Measurements from ENCODE around the gene OLAH. TPM values are rescaled to one million over a fixed set of nuclear protein-coding genes. Genes with fewer than 3 reads are reported as not detected.

Gene OLAH
- total RNA-seq, 1 experiment from 2014 or later, result not detected

DNA sequence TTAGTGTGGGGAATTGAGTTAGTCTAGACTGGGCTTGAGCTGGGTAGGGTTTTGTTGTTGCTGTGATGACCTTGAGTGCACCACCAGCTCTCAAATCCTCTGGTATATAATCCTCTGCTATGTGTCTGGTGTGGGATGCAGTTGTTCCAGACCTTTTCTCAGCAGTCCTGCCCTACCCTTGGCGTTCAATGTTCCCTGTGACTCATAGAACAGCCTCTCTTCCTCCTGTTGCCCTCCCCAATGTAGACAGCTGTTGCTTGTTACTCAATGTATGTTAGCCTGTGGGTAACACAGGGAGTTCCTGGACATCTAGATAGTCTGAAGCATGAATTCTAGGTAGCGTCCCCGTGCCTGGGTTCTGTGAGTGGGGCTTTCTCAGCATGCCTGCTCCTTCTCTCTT is 25.1 kb downstream of the OLAH start:
- ATAC-seq, result no peak
- H3K27ac Mint-ChIP-seq, result no peak overlapping the region
- H3K4me3 Mint-ChIP-seq, result no peak overlapping the region
- H3K27me3 Mint-ChIP-seq (ENCODE audit: low read depth), result peaks cover 16% of the 10 kb centered on the region
- no peaks in the 10 kb centered on the region for H3K4me1 Mint-ChIP-seq
- peaks cover 23% of the 10 kb centered on the region for H3K36me3 Mint-ChIP-seq
- POLR2A ChIA-PET, result no interaction called here
- TF ChIP-seq, protein P1, sequence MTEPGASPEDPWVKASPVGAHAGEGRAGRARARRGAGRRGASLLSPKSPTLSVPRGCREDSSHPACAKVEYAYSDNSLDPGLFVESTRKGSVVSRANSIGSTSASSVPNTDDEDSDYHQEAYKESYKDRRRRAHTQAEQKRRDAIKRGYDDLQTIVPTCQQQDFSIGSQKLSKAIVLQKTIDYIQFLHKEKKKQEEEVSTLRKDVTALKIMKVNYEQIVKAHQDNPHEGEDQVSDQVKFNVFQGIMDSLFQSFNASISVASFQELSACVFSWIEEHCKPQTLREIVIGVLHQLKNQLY (CRISPR knock-in tag; IDR thresholded peaks at IDR 0.05), result no peak
- TF ChIP-seq TEAD4 (CRISPR knock-in tag; IDR thresholded peaks at IDR 0.05) (no peak), NFATC4 (CRISPR knock-in tag; IDR thresholded peaks at IDR 0.05) (no peak), IRF2 (CRISPR knock-in tag; IDR thresholded peaks at IDR 0.05; ENCODE audit: borderline replicate concordance, low read depth) (no peak), FOXK1 (CRISPR knock-in tag; IDR thresholded peaks at IDR 0.05) (no peak), ZBTB21 (CRISPR knock-in tag; IDR thresholded peaks at IDR 0.05; ENCODE audit: borderline replicate concordance) (no peak), NFYB (CRISPR knock-in tag; conservative IDR thresholded peaks at IDR 0.05; ENCODE audit: low read depth) (no peak), ZNF219 (CRISPR knock-in tag; IDR thresholded peaks at IDR 0.05; ENCODE audit: borderline replicate concordance) (no peak), ZNF423 (CRISPR knock-in tag; IDR thresholded peaks at IDR 0.05) (no peak), GTF2I (CRISPR knock-in tag; conservative IDR thresholded peaks at IDR 0.05) (no peak), NFE2L1 (CRISPR knock-in tag; IDR thresholded peaks at IDR 0.05) (no peak), HMGA2 (CRISPR knock-in tag; IDR thresholded peaks at IDR 0.05) (no peak), ZNF263 (CRISPR knock-in tag; IDR thresholded peaks at IDR 0.05; ENCODE audit: low read depth) (no peak), KAT7 (CRISPR knock-in tag; IDR thresholded peaks at IDR 0.05; ENCODE audit: borderline replicate concordance) (no peak)
- TF ChIP-seq, protein P2, sequence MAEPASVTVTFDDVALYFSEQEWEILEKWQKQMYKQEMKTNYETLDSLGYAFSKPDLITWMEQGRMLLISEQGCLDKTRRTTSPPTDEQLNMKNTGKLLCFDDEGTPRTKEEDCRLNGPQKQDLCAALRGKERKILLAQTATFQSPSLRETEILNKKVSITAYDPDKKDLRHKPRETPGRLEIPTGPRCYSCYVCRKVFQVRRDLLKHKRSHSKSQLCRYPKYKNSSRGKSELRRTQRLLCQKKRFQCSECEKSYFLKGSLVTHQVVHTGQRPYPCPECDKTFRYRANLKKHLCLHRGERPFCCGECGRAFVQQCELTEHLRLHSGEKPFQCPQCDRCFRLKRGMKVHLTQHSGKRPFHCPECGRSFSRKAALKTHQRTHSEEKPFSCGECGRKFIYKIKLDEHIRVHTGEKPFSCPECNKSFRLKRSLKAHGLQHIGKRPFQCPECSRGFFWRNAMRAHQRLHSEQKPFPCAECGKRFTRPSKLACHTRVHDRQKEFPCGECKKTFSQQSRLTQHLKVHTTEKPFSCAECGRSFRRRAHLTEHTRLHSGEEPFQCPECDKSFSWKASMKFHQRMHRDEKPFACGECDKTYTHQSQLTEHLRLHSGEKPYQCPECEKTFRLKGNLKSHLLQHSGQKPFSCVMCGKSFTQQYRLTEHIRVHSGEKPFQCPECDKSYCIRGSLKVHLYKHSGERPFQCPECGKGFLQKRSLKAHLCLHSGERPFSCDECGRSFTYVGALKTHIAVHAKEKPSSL (CRISPR knock-in tag; conservative IDR thresholded peaks at IDR 0.05), result no peak
- TF ChIP-seq, protein P3, sequence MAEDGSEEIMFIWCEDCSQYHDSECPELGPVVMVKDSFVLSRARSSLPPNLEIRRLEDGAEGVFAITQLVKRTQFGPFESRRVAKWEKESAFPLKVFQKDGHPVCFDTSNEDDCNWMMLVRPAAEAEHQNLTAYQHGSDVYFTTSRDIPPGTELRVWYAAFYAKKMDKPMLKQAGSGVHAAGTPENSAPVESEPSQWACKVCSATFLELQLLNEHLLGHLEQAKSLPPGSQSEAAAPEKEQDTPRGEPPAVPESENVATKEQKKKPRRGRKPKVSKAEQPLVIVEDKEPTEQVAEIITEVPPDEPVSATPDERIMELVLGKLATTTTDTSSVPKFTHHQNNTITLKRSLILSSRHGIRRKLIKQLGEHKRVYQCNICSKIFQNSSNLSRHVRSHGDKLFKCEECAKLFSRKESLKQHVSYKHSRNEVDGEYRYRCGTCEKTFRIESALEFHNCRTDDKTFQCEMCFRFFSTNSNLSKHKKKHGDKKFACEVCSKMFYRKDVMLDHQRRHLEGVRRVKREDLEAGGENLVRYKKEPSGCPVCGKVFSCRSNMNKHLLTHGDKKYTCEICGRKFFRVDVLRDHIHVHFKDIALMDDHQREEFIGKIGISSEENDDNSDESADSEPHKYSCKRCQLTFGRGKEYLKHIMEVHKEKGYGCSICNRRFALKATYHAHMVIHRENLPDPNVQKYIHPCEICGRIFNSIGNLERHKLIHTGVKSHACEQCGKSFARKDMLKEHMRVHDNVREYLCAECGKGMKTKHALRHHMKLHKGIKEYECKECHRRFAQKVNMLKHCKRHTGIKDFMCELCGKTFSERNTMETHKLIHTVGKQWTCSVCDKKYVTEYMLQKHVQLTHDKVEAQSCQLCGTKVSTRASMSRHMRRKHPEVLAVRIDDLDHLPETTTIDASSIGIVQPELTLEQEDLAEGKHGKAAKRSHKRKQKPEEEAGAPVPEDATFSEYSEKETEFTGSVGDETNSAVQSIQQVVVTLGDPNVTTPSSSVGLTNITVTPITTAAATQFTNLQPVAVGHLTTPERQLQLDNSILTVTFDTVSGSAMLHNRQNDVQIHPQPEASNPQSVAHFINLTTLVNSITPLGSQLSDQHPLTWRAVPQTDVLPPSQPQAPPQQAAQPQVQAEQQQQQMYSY (CRISPR knock-in tag; IDR thresholded peaks at IDR 0.05), result no peak
- TF ChIP-seq, protein P4, sequence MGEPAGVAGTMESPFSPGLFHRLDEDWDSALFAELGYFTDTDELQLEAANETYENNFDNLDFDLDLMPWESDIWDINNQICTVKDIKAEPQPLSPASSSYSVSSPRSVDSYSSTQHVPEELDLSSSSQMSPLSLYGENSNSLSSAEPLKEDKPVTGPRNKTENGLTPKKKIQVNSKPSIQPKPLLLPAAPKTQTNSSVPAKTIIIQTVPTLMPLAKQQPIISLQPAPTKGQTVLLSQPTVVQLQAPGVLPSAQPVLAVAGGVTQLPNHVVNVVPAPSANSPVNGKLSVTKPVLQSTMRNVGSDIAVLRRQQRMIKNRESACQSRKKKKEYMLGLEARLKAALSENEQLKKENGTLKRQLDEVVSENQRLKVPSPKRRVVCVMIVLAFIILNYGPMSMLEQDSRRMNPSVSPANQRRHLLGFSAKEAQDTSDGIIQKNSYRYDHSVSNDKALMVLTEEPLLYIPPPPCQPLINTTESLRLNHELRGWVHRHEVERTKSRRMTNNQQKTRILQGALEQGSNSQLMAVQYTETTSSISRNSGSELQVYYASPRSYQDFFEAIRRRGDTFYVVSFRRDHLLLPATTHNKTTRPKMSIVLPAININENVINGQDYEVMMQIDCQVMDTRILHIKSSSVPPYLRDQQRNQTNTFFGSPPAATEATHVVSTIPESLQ (CRISPR knock-in tag; IDR thresholded peaks at IDR 0.05), result no peak
- TF ChIP-seq, protein P5, sequence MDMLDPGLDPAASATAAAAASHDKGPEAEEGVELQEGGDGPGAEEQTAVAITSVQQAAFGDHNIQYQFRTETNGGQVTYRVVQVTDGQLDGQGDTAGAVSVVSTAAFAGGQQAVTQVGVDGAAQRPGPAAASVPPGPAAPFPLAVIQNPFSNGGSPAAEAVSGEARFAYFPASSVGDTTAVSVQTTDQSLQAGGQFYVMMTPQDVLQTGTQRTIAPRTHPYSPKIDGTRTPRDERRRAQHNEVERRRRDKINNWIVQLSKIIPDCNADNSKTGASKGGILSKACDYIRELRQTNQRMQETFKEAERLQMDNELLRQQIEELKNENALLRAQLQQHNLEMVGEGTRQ (CRISPR knock-in tag; IDR thresholded peaks at IDR 0.05), result no peak
- CTCF ChIA-PET, result interaction anchor here (0.8 kb wide), 1 partner anchor 38 kb away, joined by 3 read pairs; no protein-coding TSS in a partner anchor
- peaks cover 40% of the 10 kb centered on the region for H3K9me3 Mint-ChIP-seq
- no peak for DNase-seq (ENCODE audit: low spot score)
